CD4-positive, alpha-beta T cell treated with Interleukin-1 beta for 1 hour (primary cell): ENCODE measurements around the gene TOR2A.

ENCODE experiments used
- DNase-seq, 2 donors: peaks; one replicate each; pipeline ENCODE4 v3.0.0-alpha.2; 2020 to 2022

Gene TOR2A

GRCh38 chr9:127741831-127742434 is 6.8 kb upstream of the TOR2A start:
- no peak for DNase-seq

DNA sequence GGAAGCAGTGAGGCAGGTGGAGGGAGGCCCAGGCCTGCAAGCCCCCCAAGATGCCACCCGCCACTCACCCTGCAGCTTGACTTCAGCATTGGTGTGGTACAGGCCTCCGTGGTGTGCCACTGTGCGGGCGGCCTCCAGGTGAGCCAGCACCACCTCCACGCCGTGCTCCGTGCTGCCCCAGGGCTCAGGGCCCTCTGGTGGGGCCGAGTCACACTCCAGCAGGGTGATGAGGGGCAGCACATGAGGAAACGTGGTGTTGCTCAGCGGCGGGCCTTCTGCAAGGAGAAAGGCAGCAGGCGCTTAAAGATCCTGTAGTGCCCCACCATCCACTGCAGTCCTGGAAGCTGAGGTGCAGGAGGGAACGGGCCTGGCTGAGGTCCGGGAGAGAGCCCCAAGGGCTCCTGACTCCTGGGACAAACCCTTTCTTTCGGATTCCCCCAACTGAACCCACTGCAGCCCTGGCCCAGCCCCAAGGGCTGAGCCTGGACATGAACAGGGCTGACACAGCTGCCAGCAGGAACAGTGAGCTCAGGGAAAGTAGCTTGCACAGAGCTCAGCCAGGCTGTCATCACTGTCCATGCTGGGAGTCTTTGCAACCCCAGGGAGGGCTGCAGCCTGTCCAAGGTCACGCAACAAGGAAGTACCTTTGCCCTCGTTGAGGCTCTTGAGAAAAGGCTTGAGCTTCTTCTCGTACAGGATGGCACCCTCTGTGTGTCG is 4.7 kb upstream of the TOR2A start:
- no peak for DNase-seq

DNA sequence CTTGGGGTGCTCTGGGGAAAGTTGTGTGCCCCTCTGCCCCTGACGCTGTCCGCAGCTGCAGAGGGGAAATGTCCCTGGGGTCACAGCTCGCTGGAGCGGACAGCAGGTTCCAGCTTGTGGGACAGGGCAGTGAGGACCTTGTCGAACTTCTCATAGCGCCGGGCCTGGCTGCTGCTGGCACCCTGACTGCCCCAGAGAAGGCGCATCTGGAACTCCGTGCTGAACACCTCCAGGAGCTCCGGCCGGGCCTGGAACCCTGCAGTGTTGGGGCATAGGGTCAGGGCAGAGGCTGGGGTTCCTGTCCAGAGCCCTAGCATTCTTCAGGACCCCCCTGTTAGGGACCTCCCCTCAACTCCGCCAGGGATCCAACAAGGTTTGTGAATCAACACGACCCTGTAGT is 3.6 kb upstream of the TOR2A start:
- no peak for DNase-seq

DNA sequence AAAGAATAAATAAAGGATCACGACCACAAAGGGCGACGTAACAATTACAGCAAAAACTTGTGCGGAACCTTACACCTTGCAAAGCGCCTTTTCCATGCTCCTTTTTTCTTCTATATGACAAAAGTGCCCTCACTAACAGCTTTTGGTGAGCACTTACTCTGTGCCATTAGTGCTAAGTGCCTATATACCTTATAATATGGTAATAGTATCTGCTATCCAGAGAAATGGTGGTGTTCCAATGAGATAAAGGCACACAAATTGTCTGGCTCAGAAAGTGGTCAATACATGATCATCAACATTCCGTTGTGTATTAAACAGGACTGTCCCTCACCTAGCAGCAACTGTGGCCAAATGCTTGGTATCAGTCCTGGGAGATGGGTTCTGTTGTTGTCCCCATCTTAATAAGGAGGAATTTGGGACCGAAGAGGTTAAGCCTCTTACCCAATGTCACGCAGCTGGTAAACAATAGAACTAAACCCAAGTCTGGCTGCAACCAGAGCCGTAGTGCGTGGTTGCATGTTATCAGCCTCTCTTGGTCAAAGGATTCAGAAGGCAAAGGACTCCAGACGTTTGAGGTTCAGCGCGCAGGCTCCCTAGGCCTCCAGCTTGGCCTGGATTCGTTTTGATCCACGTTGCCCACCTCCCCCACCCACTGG is 564 bp upstream of the TOR2A start:
- no peak for DNase-seq

GRCh38 chr9:127734247-127734746 is 797 bp downstream of the TOR2A start:
- no peak for DNase-seq

DNA sequence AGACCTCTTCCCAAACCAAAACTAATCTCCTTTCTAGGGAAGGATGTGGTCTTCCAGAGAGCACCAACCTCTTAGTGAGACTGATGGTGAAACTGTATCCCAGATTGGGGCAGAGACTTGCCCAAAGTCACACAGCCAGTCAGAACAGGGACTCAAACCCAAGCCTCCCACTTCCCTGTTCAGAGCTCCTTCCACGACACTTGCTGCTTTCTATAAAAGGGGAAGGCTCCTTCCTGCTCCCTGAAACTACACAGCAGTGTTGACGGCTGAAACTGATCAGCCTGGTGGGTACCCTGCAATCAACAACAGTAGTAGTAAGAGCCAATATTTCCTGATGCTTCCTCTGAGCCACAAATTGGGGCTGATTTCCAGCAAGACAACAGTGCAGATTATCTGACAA is 1.5 kb downstream of the TOR2A start:
- no peak for DNase-seq

GRCh38 chr9:127732444-127732843 is 2.6 kb downstream of the TOR2A start:
- no peak for DNase-seq

DNA sequence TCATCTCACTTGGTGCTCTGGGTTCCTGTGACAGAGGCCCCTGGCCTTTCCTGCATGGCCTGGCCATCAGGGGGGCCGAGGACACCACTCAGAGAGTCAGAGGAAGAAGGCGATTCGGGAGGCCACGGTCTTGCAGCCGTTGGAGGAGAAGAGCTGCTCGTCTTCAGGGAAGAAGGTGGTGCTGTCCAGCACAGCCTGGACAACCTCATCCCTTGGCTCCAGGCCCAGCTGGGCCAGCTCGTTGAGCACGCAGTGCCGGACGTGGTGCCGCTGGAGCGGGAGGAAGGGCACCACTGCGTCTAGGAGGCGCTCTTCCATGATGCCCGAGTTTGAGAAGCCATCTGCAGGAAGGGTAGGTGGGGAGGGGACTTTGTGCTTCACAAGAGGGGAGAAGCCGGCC is 3.2 kb downstream of the TOR2A start:
- DNase-seq = no peak

GRCh38 chr9:127730799-127731410 is 4.2 kb downstream of the TOR2A start:
- no peak for DNase-seq

DNA sequence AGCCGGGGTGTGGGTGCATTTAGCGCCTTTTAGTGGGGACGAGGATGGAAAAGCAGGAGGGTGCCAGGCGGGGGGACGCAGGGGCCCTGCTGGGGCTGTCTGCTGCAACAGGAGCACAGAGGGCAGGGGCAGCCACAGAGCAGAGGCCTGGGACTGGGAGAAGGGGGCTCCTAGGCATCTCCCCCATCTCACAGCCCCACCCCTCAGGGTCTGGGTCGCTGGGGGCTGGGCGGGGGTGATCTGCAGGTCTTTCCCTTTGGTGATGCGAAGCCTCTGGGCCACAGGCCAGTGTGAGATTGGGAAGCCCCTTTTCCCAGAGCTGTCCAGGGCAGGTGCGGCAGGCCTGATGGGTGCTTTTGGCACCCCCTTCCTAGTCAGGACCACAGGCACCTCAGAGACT is 4.8 kb downstream of the TOR2A start:
- no peak for DNase-seq

- no peak for DNase-seq
Observed at GRCh38 chr9:127729522-127730256, 5.4 kb downstream of the TOR2A start.

DNA sequence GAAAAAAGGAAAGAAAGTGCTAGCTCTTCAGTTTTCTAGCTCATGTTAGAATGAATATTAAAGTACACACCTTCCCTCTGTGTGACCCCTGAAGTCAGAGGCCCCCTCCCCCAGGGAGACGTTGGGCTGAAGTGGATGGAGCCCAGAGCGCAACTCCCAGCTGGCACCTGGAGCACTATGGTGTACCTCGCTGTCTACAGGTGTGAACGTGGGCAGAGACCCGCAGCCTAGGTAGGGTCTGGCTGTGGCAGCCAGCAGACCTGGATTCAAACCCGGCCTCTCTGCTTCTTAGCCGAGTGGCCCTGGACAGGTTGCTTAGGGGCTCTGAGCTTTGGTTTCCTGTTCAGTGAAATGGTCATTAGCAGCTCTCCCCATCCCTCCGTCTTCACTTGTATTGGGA is 6.3 kb downstream of the TOR2A start:
- DNase-seq = no peak

DNA sequence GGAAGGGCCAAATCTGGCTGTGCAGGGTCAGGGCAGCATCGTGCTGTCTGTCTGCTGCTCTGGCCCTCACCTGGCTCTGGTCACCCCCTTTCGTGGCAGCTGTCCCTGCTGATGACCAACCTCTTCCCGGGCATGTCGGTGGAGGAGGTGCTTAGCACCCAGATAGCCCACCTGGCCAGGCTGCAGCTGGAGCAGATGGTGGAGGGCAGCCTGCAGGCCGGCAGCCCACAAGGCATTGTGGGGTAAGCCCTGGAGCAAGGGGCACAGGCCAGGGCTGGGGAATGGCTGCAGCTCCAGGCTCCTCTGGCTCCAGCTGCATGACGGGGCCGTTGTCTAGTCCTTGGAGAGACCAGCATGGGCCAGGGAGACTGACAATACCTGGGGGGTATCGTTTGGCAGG is 8.2 kb downstream of the TOR2A start:
- no peak for DNase-seq

- no peak for DNase-seq
Observed at GRCh38 chr9:127724012-127724411, 11.1 kb downstream of the TOR2A start.

GRCh38 chr9:127723444-127723843 is 11.7 kb downstream of the TOR2A start:
- DNase-seq = no peak

- DNase-seq = no peak
Observed at GRCh38 chr9:127723013-127723412, 12.1 kb downstream of the TOR2A start.

GRCh38 chr9:127722055-127722745 is 12.9 kb downstream of the TOR2A start:
- no peak for DNase-seq

DNA sequence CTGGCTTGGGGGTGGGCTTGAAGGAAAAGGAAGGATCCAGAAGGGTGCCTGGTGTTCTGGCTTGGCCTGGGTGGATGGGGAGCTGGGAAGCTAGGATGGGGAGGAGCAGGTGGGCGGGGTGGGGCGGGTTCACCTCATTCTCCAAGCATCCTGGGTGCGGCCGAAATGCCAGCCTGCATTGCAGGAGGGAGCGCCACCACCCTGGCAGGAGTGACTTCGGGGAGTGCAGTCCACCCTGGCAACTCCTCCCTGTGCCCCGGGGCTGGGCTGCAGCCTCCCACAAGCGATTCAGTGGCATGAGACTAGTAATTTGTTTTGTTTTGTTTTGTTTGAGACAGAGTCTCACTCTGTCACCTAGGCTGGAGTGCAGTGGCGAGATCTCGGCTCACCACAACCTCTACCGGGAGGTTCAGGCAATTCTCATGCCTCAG is 13.7 kb downstream of the TOR2A start:
- DNase-seq = peak in 1 of 2 donors; percentile 30

DNA sequence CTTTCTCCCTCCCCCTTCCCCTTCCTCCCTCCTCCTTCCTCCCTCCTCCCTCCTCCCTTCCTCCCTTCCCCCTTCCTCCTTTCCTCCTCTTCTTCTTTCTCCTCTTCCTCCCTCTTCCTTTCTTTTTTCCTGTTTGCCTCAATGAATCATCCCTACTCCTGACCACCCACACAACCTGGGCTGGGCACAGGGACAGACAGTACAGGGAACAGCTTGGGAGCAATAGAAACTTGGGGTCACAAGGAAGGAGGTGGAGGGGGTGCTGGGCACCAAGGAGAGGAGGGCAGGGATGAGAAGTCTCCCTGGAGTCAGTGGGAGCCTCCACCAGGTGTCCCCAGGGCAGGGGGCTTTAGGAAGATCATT is 14.2 kb downstream of the TOR2A start:
- no peak for DNase-seq

DNA sequence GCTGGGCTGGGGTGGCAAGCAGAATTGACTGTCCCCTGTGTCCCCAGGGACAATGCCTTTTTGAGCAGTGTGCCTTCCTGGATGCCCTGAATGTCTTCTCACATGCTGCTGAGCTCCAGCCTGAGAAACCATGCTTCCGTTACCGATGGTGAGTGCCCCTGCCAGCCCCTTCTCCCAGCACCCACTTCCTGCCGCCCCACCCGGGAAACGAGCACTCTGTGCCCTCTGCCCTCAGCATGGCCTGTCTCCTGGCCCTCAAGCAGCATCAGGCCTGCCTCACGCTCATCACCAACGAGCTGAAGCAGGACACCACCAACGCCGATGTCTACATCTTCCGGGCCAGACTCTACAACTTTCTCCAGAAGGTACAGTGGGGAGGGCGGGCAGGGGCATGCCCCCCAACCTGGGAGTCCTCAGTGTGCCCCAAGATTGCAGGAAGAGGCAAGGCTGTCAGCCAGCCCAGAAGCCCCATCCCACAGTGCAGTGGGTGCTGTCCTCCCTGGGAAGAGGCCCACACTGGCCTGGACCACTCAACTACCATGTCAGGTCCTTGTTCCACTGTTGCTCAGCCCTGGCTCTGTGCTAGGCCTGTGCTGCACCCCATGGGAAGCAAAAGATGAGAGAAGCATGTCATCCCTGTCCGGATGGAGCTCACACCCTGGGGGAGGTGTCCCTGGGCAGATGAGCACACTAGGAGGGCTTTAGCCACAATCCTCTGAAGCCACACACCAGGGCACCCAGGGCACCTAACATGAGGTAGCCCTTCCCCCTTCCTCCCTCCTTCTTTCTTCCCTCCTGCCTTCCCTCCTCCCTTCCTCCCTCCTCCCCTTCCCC is 14.8 kb downstream of the TOR2A start:
- DNase-seq = peak in 1 of 2 donors; percentile 42

DNA sequence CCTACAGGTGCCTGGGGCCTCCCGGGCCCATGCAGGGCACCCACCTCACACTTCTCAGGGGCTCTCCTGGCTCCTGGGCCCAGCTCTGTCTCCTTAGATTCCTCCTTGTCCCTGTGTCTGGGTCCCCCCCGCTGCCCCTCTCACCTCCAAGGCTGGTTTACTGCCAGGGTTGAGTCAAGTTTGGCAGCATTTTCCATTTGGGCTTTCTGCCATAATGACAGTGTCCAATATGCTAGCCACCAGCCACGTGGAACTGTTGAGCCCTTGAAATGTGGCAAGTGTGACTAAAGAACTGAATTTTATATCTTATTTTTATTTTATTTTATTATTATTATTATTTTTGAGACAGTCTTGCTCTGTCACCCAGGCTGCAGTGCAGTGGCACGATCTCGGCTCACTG is 17.3 kb downstream of the TOR2A start:
- no peak for DNase-seq
